SU-DHL-6 (cell line): Measurements from ENCODE around the gene CTU2.

ENCODE experiments used
- H2AFZ ChIP-seq: fragments of 200-600 bp; sonication (generic); 2 replicates; pipeline ENCODE4 v1.6.1; 2014; ENCODE audit warnings: low read depth, mild to moderate bottlenecking, moderate library complexity, mixed read lengths, antibody characterized with exemption, low read length; ENCODE audit not compliant: severe bottlenecking
- H3F3A ChIP-seq: fragments of 200-600 bp; shearing (Covaris generic); 2 replicates; pipeline ENCODE4 v1.6.0; 2016; ENCODE audit warnings: antibody characterized with exemption, mild to moderate bottlenecking; ENCODE audit not compliant: insufficient read depth
- H3K27ac ChIP-seq: fragments of 200-600 bp; sonication (generic); 2 replicates; pipeline ENCODE4 v1.5.1; 2016; ENCODE audit warnings: low read depth, mild to moderate bottlenecking, low read length, moderate library complexity, mixed read lengths
- H3K27me3 ChIP-seq: fragments of 200-600 bp; sonication (generic), shearing (Covaris generic); 2 replicates; pipeline ENCODE4 v1.6.0; 2014; ENCODE audit warnings: mild to moderate bottlenecking, low read length
- H3K36me3 ChIP-seq: fragments of 200-600 bp; sonication (generic); 2 replicates; pipeline ENCODE4 v1.6.1; 2014; ENCODE audit warnings: mild to moderate bottlenecking, low read length, mixed read lengths
- H3K4me2 ChIP-seq: fragments of 300-600, 200-600 bp; shearing (Covaris generic), sonication (generic); 2 replicates; pipeline ENCODE4 v1.6.0; 2014; ENCODE audit warnings: low read length, low read depth, mild to moderate bottlenecking; ENCODE audit not compliant: poor library complexity, severe bottlenecking
- H3K4me3 ChIP-seq: fragments of 200-600 bp; sonication (generic); 2 replicates; pipeline ENCODE4 v1.5.1; 2014; ENCODE audit warnings: antibody characterized with exemption, low read length, mild to moderate bottlenecking, mixed read lengths; ENCODE audit not compliant: insufficient read depth, poor library complexity, severe bottlenecking
- H3K79me2 ChIP-seq: fragments of 200-600 bp; sonication (generic); 2 replicates; pipeline ENCODE4 v1.6.1; 2014; ENCODE audit warnings: mild to moderate bottlenecking, low read length, moderate library complexity; ENCODE audit not compliant: insufficient read depth
- H3K9ac ChIP-seq: fragments of 200-600 bp; sonication (generic); 2 replicates; pipeline ENCODE4 v1.7.0; 2014; ENCODE audit warnings: mild to moderate bottlenecking, low read length
- H3K9me2 ChIP-seq: fragments of 200-600 bp; sonication (generic); replicated peaks from 2 replicates; pipeline ENCODE4 v1.6.1; 2014; ENCODE audit warnings: low read length; ENCODE audit not compliant: insufficient read depth
- H3K9me3 ChIP-seq: fragments of 200-600 bp; sonication (generic); 2 replicates; pipeline ENCODE4 v1.6.1; 2014; ENCODE audit warnings: low read length, mixed read lengths; ENCODE audit not compliant: insufficient read depth
- H4K20me1 ChIP-seq: fragments of 200-600 bp; sonication (generic); 2 replicates; pipeline ENCODE4 v1.6.1; 2014; ENCODE audit warnings: low read depth, mild to moderate bottlenecking, antibody characterized with exemption, low read length, moderate library complexity, mixed read lengths
- CTCF ChIP-seq: fragments of 200-600 bp; sonication (generic); IDR thresholded peaks from one replicate; pipeline ENCODE4 v1.5.1; 2017; ENCODE audit warnings: antibody characterized with exemption, mild to moderate bottlenecking, low read length, moderate library complexity; ENCODE audit not compliant: insufficient read depth, poor library complexity, severe bottlenecking
- EZH2phosphoT487 ChIP-seq: fragments of 200-600 bp; sonication (generic), shearing (Covaris generic); conservative IDR thresholded peaks from 2 replicates; pipeline ENCODE4 v1.6.1; 2018; ENCODE audit warnings: mild to moderate bottlenecking, antibody characterized with exemption, low read length, moderate library complexity, mixed read lengths

The CTU2 gene

GRCh38 chr16:88692861-88693260 is 13.4 kb upstream of the CTU2 start:
- no peak overlapping the region for H3K27ac ChIP-seq
- H3K9ac ChIP-seq = no peak overlapping the region
- no peaks in the 10 kb centered on the region for H4K20me1 ChIP-seq

GRCh38 chr16:88693420-88694177 is 12.7 kb upstream of the CTU2 start:
- TF ChIP-seq EZH2phosphoT487 = no peak
- TF ChIP-seq CTCF = no peak
- Histone ChIP-seq H3K36me3 (no peaks in the 10 kb centered on the region), H3F3A (no peaks in the 10 kb centered on the region), H3K9me2 (no peaks in the 10 kb centered on the region), H3K27ac (no peak overlapping the region), H4K20me1 (no peaks in the 10 kb centered on the region), H2AFZ (no peak overlapping the region), H3K27me3 (no peaks in the 10 kb centered on the region), H3K79me2 (no peaks in the 10 kb centered on the region), H3K4me3 (no peak overlapping the region), H3K9ac (no peak overlapping the region), H3K9me3 (no peaks in the 10 kb centered on the region), H3K4me2 (no peak overlapping the region)

More at GRCh38 chr16:88692861-88693260, 13.4 kb upstream of the CTU2 start:
- Histone ChIP-seq H3K27me3 (no peaks in the 10 kb centered on the region), H3K9me3 (no peaks in the 10 kb centered on the region), H3K4me3 (no peak overlapping the region), H3K9me2 (no peaks in the 10 kb centered on the region), H2AFZ (no peak overlapping the region), H3K79me2 (no peaks in the 10 kb centered on the region), H3K36me3 (no peaks in the 10 kb centered on the region), H3K4me2 (no peak overlapping the region), H3F3A (no peaks in the 10 kb centered on the region)
- TF ChIP-seq EZH2phosphoT487 (no peak), CTCF (no peak)

- no peaks in the 10 kb centered on the region for H3K36me3 ChIP-seq
- TF ChIP-seq EZH2phosphoT487 = no peak
- no peak for TF ChIP-seq CTCF
- H3K27me3 ChIP-seq = no peaks in the 10 kb centered on the region
- H3K4me2 ChIP-seq = no peak overlapping the region
- no peaks in the 10 kb centered on the region for H3K9me3 ChIP-seq
- H4K20me1 ChIP-seq = no peaks in the 10 kb centered on the region
- no peak overlapping the region for H3K4me3 ChIP-seq
- H3K27ac ChIP-seq = no peak overlapping the region
- no peaks in the 10 kb centered on the region for H3F3A ChIP-seq
- no peaks in the 10 kb centered on the region for H3K9me2 ChIP-seq
- no peak overlapping the region for H3K9ac ChIP-seq
- H3K79me2 ChIP-seq = no peaks in the 10 kb centered on the region
- H2AFZ ChIP-seq = no peak overlapping the region
These were observed 11.8 kb upstream of the CTU2 start for GRCh38 chr16:88694221-88695087.
